ENCODE results near the gene GPR89B.
"Not testable (repeated sequence)": the region's sequence is repeated elsewhere in the genome, so short reads cannot be mapped to it uniquely, and the experiment has no call there.

Gene GPR89B

GRCh38 chr1:147928236-147929132 lies at the start of gene GPR89B:
GPR89B (plus strand) TSS chr1:147928420; CDS start chr1:147928537, 117 bp downstream.
- FAIRE-seq (peak; percentile 96), DNase-seq (ENCODE audit: extremely low spot score, insufficient read length, low read depth) (peak; percentile 50)

DNA sequence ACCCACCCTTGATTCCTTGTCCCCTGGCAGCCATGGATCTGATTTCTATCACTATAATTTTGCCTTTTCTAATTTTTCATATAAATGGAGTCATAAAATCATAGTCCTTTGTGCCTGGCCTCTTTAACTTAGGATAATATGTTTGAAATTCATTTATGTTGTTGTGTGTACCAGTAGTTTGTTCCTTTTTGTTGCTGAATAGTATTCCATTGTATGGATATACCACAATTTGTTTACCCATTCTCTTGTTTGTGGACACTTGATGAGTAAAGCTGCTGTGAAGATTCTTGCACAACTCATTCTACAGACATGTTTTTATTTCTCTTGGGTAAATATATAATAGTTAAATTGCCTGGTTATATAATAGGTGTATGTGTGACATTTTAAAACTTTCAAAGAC lies 48.3 kb upstream of the GPR89B start:
- FAIRE-seq (no peak), DNase-seq (ENCODE audit: extremely low spot score, insufficient read length, low read depth) (no peak)

DNA sequence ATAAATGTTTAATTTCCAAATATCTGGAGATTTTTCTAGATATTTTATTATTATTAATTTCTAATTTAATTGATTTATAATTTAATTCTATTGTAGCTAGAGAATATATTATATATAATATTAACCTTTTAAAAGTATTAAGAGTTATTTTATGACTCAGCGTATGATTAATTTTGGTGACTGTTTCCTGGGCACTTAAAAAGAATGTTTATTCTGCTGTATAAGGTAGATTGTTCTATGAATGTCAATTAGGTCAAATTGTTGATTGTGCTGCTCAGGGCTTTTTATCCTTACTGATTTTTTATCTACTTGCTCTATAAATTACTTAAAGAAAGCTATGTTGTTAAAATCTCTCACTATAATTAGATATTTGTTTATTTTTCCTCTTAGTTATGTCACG lies 45.7 kb upstream of the GPR89B start:
- no peak for DNase-seq (ENCODE audit: extremely low spot score, insufficient read length, low read depth)
- FAIRE-seq, result no peak

- FAIRE-seq (peak; percentile 49), DNase-seq (ENCODE audit: extremely low spot score, insufficient read length, low read depth) (peak; percentile 23)
These were observed 37.9 kb upstream of the GPR89B start for GRCh38 chr1:147890177-147890790.

DNA sequence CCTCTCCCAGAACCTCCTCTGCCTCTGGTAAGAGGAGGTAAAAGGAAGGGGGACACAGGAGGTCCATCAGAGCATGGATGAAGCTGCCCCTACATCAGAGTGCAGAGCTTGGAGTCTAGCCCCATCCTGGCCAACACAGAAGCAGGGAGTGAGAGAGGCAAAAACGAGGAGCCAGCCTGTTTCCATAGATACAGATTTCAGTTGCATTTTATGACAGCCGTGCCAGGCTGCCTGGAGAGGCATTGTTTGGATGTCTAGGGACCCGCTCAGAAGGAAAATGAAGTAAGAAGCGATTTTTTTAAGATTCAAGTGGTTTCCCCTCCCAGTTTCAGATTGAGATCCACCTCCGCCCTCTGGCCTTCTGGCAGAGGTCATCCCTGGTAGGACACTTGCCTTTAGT lies 37.1 kb upstream of the GPR89B start:
- FAIRE-seq, result no peak
- no peak for DNase-seq (ENCODE audit: extremely low spot score, insufficient read length, low read depth)

- DNase-seq (ENCODE audit: extremely low spot score, insufficient read length, low read depth) (no peak), FAIRE-seq (no peak)
These were observed 36.0 kb upstream of the GPR89B start for GRCh38 chr1:147892216-147892615.

DNA sequence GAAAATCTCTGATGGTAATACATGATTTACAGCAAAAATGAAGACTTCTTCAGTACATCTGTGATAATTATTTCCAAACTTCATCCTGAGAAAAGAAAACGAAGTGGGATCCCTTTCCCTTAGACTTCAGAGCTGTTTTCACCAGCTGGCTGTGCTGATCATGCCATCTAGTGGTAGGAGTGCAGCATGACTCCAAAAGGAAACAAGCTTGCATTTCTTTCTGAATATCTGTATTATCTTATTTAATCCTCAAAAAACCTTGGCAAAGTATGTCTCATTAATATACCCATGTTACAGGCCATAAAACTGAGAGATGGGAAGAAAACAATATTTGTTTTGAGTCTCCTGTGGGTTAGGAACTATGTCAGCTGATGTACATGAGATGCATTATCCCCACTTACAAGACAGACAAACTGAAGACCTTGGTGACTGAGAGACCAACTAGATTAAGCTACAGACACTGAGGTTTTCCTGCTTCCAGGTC lies 35.4 kb upstream of the GPR89B start:
- FAIRE-seq (peak; percentile 84), DNase-seq (ENCODE audit: extremely low spot score, insufficient read length, low read depth) (peak; percentile 32)

DNA sequence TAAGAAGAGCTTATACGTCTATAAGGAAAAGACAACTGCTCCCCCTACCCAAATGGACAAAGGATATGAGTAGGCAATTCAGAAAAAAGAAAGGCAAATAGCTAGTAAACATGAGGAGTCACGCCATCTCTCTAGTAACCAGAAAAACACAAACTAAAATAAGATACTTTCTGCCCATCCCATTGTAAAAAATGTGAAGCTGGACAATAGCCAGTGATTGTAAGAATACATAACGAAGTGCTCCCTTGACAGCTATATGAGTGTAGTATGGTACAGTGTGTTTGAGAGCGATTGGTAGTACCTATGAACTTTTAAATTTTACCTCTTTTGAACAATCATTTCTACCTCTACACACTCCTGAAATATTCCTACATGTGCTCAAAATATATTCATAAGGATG lies 33.1 kb upstream of the GPR89B start:
- FAIRE-seq (no peak), DNase-seq (ENCODE audit: extremely low spot score, insufficient read length, low read depth) (no peak)

GRCh38 chr1:147897029-147897752 lies 31.0 kb upstream of the GPR89B start:
- FAIRE-seq (no peak), DNase-seq (ENCODE audit: extremely low spot score, insufficient read length, low read depth) (no peak)

GRCh38 chr1:147897789-147898188 lies 30.4 kb upstream of the GPR89B start:
- FAIRE-seq, result no peak

GRCh38 chr1:147902253-147902845 lies 25.9 kb upstream of the GPR89B start, which contains the start of gene GJA8:
GJA8 (plus strand) TSS chr1:147902795; CDS start chr1:147907956, 5,161 bp downstream.
- FAIRE-seq (no peak), DNase-seq (ENCODE audit: extremely low spot score, insufficient read length, low read depth) (no peak)

More at GRCh38 chr1:147897789-147898188, 30.4 kb upstream of the GPR89B start:
- DNase-seq (ENCODE audit: extremely low spot score, insufficient read length, low read depth), result no peak

DNA sequence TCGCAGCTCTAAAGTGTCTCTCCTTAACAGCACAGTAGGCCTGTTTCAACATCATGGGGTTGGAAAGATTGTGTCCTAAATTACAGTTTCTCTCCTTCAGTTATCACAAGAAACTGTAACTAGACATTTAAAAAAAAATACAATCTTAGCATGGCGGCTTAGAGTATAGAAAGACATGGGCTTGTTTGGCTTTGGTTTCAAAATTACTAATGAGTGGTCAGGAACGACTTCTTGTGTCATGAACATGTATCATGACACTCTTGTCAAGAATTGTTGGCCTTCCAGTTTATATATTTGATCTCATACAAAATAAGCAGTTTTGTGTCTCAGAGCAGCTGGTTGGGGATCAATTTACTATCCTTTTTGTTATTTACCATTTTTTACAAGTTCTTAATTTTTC lies 23.5 kb upstream of the GPR89B start:
- DNase-seq (ENCODE audit: extremely low spot score, insufficient read length, low read depth) (no peak), FAIRE-seq (peak; percentile 35)

DNA sequence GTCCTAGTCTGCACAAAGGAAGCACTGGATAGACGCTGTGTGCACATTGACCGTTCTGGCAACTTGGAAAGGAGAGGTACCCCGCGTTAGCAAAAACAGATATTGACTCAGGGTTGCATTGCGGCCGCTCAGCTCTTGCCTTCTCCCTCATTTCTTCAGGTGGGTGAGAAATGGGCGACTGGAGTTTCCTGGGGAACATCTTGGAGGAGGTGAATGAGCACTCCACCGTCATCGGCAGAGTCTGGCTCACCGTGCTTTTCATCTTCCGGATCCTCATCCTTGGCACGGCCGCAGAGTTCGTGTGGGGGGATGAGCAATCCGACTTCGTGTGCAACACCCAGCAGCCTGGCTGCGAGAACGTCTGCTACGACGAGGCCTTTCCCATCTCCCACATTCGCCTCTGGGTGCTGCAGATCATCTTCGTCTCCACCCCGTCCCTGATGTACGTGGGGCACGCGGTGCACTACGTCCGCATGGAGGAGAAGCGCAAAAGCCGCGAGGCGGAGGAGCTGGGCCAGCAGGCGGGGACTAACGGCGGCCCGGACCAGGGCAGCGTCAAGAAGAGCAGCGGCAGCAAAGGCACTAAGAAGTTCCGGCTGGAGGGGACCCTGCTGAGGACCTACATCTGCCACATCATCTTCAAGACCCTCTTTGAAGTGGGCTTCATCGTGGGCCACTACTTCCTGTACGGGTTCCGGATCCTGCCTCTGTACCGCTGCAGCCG lies 20.3 kb upstream of the GPR89B start:
- FAIRE-seq, result no peak
- DNase-seq (ENCODE audit: extremely low spot score, insufficient read length, low read depth), result no peak

DNA sequence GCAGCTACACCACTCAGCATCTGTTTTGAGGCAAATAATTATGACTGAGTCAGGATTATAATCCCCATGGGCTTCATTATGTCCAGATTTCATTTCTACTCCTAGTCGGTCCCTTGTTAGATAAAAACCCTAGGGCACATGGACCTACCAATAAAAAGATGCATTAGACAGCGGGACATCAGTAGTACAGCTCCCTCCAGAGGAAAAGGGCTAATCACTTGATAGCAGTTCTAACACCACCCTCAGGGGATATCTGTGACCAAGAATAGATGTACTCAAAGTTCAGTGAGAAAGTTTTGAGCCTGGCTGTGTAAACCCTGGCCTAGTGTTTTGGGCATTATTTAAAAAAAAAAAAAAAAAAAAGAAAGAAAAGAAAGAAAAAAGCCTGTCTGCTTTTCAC lies 15.7 kb upstream of the GPR89B start:
- no peak for FAIRE-seq

GRCh38 chr1:147913362-147913942 lies 14.8 kb upstream of the GPR89B start:
- no peak for DNase-seq (ENCODE audit: extremely low spot score, insufficient read length, low read depth)
- no peak for FAIRE-seq

More for the DNA sequence above, 15.7 kb upstream of the GPR89B start:
- no peak for DNase-seq (ENCODE audit: extremely low spot score, insufficient read length, low read depth)

- DNase-seq (ENCODE audit: extremely low spot score, insufficient read length, low read depth), result no peak
- no peak for FAIRE-seq
These were observed 8.3 kb upstream of the GPR89B start for GRCh38 chr1:147919896-147920295.

- DNase-seq (ENCODE audit: extremely low spot score, insufficient read length, low read depth), result no peak
These were observed 3.4 kb upstream of the GPR89B start for GRCh38 chr1:147924813-147925212.

GRCh38 chr1:147927215-147927614 lies 1.0 kb upstream of the GPR89B start:
- FAIRE-seq, result not testable (repeated sequence)

More at GRCh38 chr1:147924813-147925212, 3.4 kb upstream of the GPR89B start:
- no peak for FAIRE-seq

GRCh38 chr1:147927689-147928088 lies 531 bp upstream of the GPR89B start:
- DNase-seq (ENCODE audit: extremely low spot score, insufficient read length, low read depth); FAIRE-seq: not testable (repeated sequence)

More at GRCh38 chr1:147927215-147927614, 1.0 kb upstream of the GPR89B start:
- not testable (repeated sequence) for DNase-seq (ENCODE audit: extremely low spot score, insufficient read length, low read depth)

Data from GM18507 (cell line).